HepG2 (cell line): Measurements from ENCODE around the gene CRYAB. TPM values are rescaled to one million over a fixed set of nuclear protein-coding genes. Genes with fewer than 3 reads are reported as not detected.
A peak's percentile ranks its signal among the peaks of the same experiment; 100 is the strongest.

Experiments used
- ATRX ChIP-seq: sonication (generic); formaldehyde crosslinking; IDR thresholded peaks from 2 replicates; pipeline ENCODE4 v1.4.0; 2020; ENCODE audit warnings: missing genetic modification reagents, borderline replicate concordance
- EZH2 ChIP-seq: conservative IDR thresholded peaks from 2 replicates; pipeline ENCODE4 v1.6.1; 2012; ENCODE audit warnings: mild to moderate bottlenecking, low read depth, low read length, moderate library complexity
- HMG20A ChIP-seq: IDR thresholded peaks from 2 replicates; pipeline ENCODE4 v1.6.1; 2016; ENCODE audit warnings: borderline replicate concordance
- KLF16 ChIP-seq, 2 experiments: sonication (generic) in 1 of 2; formaldehyde crosslinking in 1 of 2; IDR thresholded peaks; 2 replicates each; pipeline versions ENCODE4 v1.6.1 to v1.8.0; 2016 to 2023; ENCODE audit warnings: missing genetic modification reagents in 2 of 2, missing compliant biosample characterization in 1 of 2
- MXD4 ChIP-seq: IDR thresholded peaks from 2 replicates; pipeline ENCODE4 v1.6.1; 2016; ENCODE audit warnings: mild to moderate bottlenecking, missing biosample characterization, missing genetic modification reagents
- MXI1 ChIP-seq: IDR thresholded peaks from 3 replicates; pipeline ENCODE4 v1.6.1; 2012; ENCODE audit warnings: low read depth, low read length, inconsistent platforms, borderline replicate concordance
- NFRKB ChIP-seq: fragments of 450-650 bp; IDR thresholded peaks from 2 replicates; pipeline ENCODE4 v1.6.1; 2017
- ONECUT2 ChIP-seq: sonication (generic); formaldehyde crosslinking; IDR thresholded peaks from 2 replicates; pipeline ENCODE4 v1.4.0; 2020; ENCODE audit warnings: missing genetic modification reagents
- PCBP2 ChIP-seq: fragments of 200-400 bp; formaldehyde crosslinking; optimal IDR thresholded peaks from 2 replicates; pipeline ENCODE3; 2018; ENCODE audit warnings: low read length, low read depth; ENCODE audit not compliant: poor library complexity, severe bottlenecking
- SAFB2 ChIP-seq: sonication (generic); formaldehyde crosslinking; IDR thresholded peaks from 2 replicates; pipeline ENCODE4 v1.5.1; 2020; ENCODE audit warnings: missing genetic modification reagents, low read depth, mild to moderate bottlenecking, borderline replicate concordance
- TP53 ChIP-seq: sonication (generic); formaldehyde crosslinking; conservative IDR thresholded peaks from 2 replicates; pipeline ENCODE4 v1.4.0; 2020; ENCODE audit warnings: missing genetic modification reagents
- ZEB1 ChIP-seq: IDR thresholded peaks from 2 replicates; pipeline ENCODE4 v1.6.1; 2012; ENCODE audit warnings: mild to moderate bottlenecking, low read depth, inconsistent platforms; ENCODE audit not compliant: insufficient replicate concordance
- ZNF121 ChIP-seq: sonication (generic); formaldehyde crosslinking; IDR thresholded peaks from 2 replicates; pipeline ENCODE4 v1.5.0; 2020; ENCODE audit warnings: mild to moderate bottlenecking, missing genetic modification reagents
- ZNF180 ChIP-seq: sonication (generic); formaldehyde crosslinking; IDR thresholded peaks from 2 replicates; pipeline ENCODE4 v1.4.0; 2020; ENCODE audit warnings: low read depth, missing genetic modification reagents, borderline replicate concordance
- ZNF777 ChIP-seq: sonication (generic); formaldehyde crosslinking; IDR thresholded peaks from 2 replicates; pipeline ENCODE4 v1.4.0; 2020; ENCODE audit warnings: missing genetic modification reagents
- polyA plus RNA-seq, 8 experiments: library from polyadenylated mRNA; depleted of rRNA in 3 of 8; stranded (reverse) in 7 of 8; unstranded in 1 of 8; fragments of >200 nt; fragmentation: Illumina TruSeq in 4 of 8; extraction: Trizol in 4 of 8; gene quantifications; 2 replicates each; pipeline versions ENCODE4 v1.2.1 to v1.2.3, GENCODE V29; 2011 to 2016; ENCODE audit warnings: low read depth in 4 of 8, missing spikeins in 1 of 8, mixed read lengths in 1 of 8; ENCODE audit not compliant: insufficient read depth in 1 of 8
- total RNA-seq, 5 experiments: library from RNA; depleted of rRNA; stranded (reverse); fragments of >200 nt; fragmentation: Illumina TruSeq; extraction: Trizol; gene quantifications; 2 replicates each; pipeline ENCODE4 v1.2.3, GENCODE V29; 2016; ENCODE audit warnings: low read depth in 1 of 5
- TF ChIP-seq, protein P1 (sequence below): sonication (generic); formaldehyde crosslinking; IDR thresholded peaks from 2 replicates; pipeline ENCODE4 v1.4.0; 2020; ENCODE audit warnings: low read depth, missing genetic modification reagents
- TF ChIP-seq, protein P2 (sequence below): IDR thresholded peaks from 2 replicates; pipeline ENCODE4 v1.6.1; 2012; ENCODE audit warnings: low read depth, low read length, improper control_type of control experiment
- TF ChIP-seq, protein P3 (sequence below): sonication (generic); formaldehyde crosslinking; IDR thresholded peaks from 2 replicates; pipeline ENCODE4 v1.8.0; 2022; ENCODE audit warnings: low read depth, missing genetic modification reagents
- TF ChIP-seq, protein P4 (sequence below): sonication (generic); formaldehyde crosslinking; IDR thresholded peaks from 2 replicates; pipeline ENCODE4 v1.4.0; 2020; ENCODE audit warnings: missing genetic modification reagents
- TF ChIP-seq, protein P5 (sequence below): sonication (generic); formaldehyde crosslinking; IDR thresholded peaks from 2 replicates; pipeline ENCODE4 v1.4.0; 2020; ENCODE audit warnings: mild to moderate bottlenecking, missing genetic modification reagents

Gene CRYAB
- total and polyA plus RNA-seq, 2 of the 13 experiments (the other 11 are each of a cell fraction or from before 2014, with no cell fraction given): 0.55 to 1.1 TPM

DNA sequence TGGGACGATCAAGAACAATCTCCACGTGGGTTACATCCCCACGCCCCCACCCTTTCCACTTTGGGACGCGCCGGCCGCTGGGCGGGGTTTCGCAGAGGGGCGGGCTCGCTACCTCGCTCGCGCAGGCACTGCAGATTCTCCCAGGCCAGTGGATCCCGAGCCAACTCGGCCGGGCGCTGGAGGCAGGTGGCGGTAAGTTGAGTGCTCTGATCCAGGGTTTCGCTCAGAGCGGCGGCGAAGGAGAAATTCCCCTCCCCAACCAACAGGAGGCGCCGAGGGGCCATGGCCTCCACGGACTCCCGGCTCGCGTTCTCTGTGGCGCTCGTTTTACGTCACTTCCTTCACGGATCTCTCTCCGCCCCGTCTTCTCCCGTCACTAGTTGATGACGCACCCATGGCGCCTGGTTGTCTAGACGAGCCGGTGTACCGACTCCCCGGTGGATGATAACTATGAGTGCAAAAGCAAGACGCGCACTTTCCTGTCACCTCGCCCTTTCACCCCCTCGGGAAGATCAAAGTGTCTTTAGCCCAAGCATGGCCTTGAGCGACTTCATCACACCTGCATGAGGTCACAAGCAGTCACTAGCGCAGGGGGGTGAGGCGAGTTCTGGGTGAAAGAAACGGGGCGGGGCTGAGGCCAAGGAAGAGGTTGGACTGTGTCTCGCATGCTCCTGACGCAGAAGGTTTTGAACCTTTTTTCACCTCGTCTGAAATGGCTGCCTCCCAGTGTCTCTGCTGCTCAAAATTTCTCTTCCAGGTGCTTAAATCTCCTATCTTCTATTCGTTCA lies 32.5 kb downstream of the CRYAB start, which contains the start of the genes CFAP68 and FDXACB1 (continued):
- TF ChIP-seq, protein P1, sequence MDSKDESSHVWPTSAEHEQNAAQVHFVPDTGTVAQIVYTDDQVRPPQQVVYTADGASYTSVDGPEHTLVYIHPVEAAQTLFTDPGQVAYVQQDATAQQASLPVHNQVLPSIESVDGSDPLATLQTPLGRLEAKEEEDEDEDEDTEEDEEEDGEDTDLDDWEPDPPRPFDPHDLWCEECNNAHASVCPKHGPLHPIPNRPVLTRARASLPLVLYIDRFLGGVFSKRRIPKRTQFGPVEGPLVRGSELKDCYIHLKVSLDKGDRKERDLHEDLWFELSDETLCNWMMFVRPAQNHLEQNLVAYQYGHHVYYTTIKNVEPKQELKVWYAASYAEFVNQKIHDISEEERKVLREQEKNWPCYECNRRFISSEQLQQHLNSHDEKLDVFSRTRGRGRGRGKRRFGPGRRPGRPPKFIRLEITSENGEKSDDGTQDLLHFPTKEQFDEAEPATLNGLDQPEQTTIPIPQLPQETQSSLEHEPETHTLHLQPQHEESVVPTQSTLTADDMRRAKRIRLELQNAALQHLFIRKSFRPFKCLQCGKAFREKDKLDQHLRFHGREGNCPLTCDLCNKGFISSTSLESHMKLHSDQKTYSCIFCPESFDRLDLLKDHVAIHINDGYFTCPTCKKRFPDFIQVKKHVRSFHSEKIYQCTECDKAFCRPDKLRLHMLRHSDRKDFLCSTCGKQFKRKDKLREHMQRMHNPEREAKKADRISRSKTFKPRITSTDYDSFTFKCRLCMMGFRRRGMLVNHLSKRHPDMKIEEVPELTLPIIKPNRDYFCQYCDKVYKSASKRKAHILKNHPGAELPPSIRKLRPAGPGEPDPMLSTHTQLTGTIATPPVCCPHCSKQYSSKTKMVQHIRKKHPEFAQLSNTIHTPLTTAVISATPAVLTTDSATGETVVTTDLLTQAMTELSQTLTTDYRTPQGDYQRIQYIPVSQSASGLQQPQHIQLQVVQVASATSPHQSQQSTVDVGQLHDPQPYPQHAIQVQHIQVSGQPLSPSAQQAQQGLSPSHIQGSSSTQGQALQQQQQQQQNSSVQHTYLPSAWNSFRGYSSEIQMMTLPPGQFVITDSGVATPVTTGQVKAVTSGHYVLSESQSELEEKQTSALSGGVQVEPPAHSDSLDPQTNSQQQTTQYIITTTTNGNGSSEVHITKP (CRISPR knock-in tag): peak; percentile 40; the same call in 1 of the 2 replicates
- TF ChIP-seq, protein P2, sequence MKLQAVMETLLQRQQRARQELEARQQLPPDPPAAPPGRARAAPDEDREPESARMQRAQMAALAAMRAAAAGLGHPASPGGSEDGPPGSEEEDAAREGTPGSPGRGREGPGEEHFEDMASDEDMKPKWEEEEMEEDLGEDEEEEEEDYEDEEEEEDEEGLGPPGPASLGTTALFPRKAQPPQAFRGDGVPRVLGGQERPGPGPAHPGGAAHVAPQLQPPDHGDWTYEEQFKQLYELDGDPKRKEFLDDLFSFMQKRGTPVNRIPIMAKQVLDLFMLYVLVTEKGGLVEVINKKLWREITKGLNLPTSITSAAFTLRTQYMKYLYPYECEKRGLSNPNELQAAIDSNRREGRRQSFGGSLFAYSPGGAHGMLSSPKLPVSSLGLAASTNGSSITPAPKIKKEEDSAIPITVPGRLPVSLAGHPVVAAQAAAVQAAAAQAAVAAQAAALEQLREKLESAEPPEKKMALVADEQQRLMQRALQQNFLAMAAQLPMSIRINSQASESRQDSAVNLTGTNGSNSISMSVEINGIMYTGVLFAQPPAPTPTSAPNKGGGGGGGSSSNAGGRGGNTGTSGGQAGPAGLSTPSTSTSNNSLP: peak; percentile 31; the same call in 1 of the 2 replicates
- TF ChIP-seq KLF16 (CRISPR knock-in tag; IDR thresholded peaks at IDR 0.05) (peak in 1 of 2 experiments; percentile 93; a peak in 2 of 4 replicates), EZH2 (no peak), ZEB1 (peak; percentile 54), ATRX (CRISPR knock-in tag) (no peak), HMG20A (no peak), SAFB2 (CRISPR knock-in tag) (no peak; the same call in 1 of the 2 replicates), ZNF180 (CRISPR knock-in tag) (0 out of 2 replicates have a peak, but pooled peaks have one; percentile 57), ONECUT2 (CRISPR knock-in tag) (peak; percentile 52; the same call in 1 of the 2 replicates), MXD4 (CRISPR knock-in tag) (peak; percentile 55), TP53 (CRISPR knock-in tag) (peak; percentile 90; the same call in 1 of the 2 replicates), ZNF777 (CRISPR knock-in tag) (peak; percentile 38; the same call in 1 of the 2 replicates), MXI1 (peak; percentile 87; the same call in 2 of the 3 replicates), PCBP2 (no peak), NFRKB (no peak), ZNF121 (CRISPR knock-in tag) (0 out of 2 replicates have a peak, but pooled peaks have one; percentile 25)
- TF ChIP-seq, protein P3, sequence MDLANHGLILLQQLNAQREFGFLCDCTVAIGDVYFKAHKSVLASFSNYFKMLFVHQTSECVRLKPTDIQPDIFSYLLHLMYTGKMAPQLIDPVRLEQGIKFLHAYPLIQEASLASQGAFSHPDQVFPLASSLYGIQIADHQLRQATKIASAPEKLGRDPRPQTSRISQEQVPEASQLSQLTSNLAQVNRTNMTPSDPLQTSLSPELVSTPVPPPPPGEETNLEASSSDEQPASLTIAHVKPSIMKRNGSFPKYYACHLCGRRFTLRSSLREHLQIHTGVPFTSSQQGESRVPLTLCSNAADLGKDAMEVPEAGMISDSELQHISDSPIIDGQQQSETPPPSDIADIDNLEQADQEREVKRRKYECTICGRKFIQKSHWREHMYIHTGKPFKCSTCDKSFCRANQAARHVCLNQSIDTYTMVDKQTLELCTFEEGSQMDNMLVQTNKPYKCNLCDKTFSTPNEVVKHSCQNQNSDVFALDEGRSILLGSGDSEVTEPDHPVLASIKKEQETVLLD (CRISPR knock-in tag): peak; percentile 73
- TF ChIP-seq, protein P4, sequence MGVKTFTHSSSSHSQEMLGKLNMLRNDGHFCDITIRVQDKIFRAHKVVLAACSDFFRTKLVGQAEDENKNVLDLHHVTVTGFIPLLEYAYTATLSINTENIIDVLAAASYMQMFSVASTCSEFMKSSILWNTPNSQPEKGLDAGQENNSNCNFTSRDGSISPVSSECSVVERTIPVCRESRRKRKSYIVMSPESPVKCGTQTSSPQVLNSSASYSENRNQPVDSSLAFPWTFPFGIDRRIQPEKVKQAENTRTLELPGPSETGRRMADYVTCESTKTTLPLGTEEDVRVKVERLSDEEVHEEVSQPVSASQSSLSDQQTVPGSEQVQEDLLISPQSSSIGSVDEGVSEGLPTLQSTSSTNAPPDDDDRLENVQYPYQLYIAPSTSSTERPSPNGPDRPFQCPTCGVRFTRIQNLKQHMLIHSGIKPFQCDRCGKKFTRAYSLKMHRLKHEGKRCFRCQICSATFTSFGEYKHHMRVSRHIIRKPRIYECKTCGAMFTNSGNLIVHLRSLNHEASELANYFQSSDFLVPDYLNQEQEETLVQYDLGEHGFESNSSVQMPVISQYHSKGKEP (CRISPR knock-in tag): no peak
- TF ChIP-seq, protein P5, sequence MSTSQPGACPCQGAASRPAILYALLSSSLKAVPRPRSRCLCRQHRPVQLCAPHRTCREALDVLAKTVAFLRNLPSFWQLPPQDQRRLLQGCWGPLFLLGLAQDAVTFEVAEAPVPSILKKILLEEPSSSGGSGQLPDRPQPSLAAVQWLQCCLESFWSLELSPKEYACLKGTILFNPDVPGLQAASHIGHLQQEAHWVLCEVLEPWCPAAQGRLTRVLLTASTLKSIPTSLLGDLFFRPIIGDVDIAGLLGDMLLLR (CRISPR knock-in tag): no peak; the same call in 1 of the 2 replicates
